HG03039 (cell line): Measurements from ENCODE around the gene VKORC1L1.
"Not testable (repeated sequence)": the region's sequence is repeated elsewhere in the genome, so short reads cannot be mapped to it uniquely, and the experiment has no call there.

Source experiments
- ATAC-seq: cut with Tn5 transposase; IDR thresholded peaks from one replicate; pipeline ENCODE4 v1.9.1; 2021; ENCODE audit warnings: mild to moderate bottlenecking, moderate library complexity; ENCODE audit not compliant: unreplicated experiment

VKORC1L1 gene

DNA sequence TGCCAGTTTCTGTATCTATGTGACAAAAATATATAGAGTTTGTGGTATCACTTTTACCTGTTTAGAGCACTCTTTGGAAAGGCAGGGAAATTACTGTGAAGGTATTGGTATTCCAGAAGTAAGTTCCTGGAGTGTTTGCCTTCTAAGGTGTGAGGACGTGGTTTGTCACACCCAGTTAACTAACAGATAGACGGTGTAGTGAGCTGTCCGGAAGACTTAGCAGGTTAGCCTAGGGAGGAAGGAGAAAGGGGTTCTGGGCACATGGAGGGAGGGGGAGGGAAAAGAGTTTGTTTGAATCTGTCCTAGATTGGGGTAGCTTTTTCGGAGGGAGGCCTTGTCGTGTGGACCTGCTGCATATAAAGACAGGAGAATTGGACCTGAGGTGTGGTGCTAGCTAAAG lies 7.4 kb downstream of the VKORC1L1 start:
- ATAC-seq: not testable (repeated sequence)

DNA sequence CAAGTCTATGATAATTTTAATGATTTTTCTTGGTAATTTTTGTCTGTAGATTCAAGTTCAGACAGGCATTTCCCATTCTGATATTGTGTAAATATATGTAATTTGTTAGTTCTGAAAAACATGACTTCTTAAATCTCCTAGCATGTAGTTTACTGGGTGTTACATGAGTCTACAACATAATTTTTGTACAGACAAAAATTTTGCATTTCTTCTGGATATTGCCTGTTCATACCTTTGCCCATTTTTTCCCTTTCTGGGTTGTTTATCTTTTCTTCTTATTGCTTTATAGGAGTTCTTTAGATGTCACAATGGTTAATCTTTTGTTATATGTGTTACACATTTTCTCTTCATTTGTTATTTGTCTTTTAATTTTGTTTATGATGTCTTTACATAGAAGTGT lies 12.1 kb downstream of the VKORC1L1 start:
- not testable (repeated sequence) for ATAC-seq

DNA sequence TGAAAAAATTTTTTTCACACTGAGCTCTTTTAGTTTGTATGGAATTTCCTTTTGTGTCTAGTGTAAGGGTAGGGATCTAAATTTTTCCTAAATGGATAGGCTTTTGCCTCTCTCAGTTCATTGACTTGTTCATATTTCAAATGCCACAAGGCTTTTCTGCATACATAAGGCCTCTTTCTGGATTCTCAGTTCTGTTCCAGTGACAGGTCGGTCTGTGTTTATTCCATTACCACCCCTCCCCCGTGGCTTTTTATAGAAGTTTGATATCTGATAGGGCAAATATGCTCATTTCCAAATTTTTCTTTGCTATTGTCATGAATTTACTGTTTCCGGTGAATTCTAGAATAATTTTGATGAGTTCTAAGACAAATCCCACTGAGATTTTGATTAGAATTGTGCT lies 12.7 kb downstream of the VKORC1L1 start:
- not testable (repeated sequence) for ATAC-seq

DNA sequence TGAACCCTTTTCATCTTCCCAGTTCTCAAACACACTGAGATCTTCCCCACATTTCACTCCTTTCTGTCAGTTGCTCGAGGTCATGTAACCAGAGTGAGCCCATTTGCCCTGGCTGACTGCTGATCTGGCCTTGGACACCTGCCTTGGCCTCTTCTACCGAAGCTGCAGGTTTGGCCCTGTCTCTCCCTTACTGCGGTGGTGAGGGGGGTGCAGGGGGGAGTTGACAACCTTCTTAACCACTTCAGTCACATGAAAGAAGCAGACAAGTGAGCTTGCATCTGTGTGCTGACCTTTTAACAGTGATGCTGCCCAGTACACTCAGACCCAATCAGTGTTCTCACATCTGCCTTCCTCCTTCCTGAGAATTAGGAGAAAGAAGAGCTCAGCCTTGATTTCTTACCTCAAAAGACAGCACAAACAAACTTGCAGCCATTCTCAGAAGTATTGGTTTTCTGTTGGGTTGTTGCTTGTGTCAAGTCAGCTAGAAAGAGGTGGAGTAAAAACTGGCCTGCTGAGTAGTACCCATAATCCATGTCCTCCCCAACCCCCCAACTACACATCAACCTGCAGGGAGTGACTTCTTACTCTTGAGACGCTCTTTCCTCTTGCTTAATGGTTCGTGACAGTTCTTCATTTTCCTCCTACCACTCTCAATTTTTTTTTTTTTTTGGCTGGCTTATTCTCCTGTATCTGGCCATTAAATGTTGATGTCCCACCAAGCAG lies 15.7 kb downstream of the VKORC1L1 start:
- ATAC-seq: not testable (repeated sequence)

DNA sequence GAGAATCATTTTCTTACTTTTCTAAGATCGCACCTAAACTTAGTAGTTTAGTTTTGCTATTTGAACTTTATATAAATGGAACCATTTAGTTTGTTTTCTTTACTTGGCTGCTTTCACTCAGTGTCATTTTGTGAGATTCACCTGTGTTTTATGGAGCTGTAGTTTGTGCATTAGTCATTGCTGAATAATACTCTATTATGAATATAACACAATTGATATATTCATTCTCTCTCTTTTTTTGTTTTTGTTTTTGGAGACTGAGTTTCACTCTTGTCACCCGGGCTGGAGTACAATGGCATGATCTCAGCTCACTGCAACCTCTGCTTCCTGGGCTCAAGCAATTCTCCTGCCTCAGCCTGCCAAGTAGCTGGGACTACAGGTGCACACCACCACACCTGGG lies 16.8 kb downstream of the VKORC1L1 start:
- ATAC-seq: not testable (repeated sequence)

DNA sequence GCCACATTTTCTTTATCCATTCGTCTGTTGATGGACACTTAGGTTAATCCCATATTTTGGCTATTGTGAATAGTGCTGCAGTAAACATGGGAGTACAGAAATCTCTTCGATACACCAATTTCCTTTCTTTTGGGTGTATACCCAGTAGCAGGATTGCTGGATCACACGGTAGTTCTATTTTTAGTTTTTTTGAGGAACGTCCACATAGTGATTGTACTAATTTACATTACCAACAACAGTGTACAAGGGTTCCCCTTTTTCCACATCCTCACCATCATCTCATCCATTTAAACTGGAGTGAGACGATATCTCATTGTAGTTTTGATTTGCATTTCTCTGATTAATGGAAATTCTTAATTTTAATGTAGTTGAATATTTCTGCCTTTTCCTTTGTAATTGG lies 19.3 kb downstream of the VKORC1L1 start:
- ATAC-seq: no peak

DNA sequence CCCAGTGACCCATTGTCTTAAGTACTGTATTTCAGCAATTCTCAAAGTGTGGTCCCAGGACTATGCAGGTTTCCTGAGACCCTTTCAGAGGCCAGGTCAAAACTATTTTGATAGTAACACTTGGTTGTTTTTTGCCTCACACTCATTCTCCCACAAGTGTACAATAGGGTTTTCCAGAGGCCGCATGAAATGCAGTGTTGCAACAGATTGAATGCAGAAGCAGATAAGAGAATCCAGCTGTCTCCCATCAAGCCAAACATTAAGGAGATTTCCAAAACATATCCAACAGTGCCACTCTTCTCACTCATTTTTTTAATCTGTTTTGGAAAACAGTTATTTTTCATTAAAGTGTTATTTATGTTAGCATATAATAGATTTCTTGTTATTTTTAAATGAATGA lies 20.0 kb downstream of the VKORC1L1 start:
- ATAC-seq: no peak

DNA sequence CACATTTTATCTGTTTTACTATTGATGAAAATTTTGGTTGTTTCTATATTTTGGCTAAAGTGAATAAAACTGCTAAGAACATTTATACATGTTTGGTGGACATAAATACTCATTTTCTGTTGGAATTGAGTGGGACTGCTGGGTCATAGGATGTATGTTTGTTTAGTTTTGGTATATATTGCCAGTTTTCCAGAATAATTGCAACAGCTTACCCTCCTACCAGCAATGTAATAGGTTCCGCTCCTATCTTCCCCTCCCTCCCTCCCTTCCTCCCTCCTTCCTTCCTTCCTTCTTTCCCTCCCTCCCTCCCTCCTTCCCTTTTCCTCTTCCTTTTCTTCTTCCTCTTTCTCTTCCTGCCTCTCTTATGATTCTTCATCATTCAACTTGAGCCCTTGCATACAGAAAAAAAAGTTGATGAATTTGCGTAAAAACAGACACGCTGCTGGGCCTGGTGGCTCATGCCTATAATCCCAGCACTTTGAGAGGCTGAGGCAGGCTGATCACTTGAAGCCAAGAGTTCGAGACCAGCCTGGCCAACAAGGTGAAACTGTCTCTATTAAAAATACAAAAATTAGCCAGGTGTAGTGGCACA lies 23.5 kb downstream of the VKORC1L1 start:
- ATAC-seq: no peak

DNA sequence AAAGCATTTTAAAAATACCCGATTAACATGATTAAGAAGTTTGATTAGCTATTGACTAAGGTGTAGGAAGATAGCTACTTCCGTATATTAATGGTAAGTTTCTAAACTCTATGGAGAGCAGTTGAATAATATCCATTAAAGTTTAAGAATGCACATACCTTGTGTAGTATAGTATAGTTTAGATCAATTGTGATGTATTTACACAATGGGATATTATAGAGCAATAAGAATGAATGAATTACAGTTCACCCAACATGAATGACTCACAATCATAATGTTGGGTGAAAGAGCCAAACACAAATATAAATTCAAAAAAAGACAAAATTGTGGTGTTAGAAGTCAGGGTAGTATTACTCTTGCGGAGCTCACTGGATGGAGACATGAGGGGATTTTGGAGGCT lies 24.4 kb downstream of the VKORC1L1 start:
- ATAC-seq: not testable (repeated sequence)

DNA sequence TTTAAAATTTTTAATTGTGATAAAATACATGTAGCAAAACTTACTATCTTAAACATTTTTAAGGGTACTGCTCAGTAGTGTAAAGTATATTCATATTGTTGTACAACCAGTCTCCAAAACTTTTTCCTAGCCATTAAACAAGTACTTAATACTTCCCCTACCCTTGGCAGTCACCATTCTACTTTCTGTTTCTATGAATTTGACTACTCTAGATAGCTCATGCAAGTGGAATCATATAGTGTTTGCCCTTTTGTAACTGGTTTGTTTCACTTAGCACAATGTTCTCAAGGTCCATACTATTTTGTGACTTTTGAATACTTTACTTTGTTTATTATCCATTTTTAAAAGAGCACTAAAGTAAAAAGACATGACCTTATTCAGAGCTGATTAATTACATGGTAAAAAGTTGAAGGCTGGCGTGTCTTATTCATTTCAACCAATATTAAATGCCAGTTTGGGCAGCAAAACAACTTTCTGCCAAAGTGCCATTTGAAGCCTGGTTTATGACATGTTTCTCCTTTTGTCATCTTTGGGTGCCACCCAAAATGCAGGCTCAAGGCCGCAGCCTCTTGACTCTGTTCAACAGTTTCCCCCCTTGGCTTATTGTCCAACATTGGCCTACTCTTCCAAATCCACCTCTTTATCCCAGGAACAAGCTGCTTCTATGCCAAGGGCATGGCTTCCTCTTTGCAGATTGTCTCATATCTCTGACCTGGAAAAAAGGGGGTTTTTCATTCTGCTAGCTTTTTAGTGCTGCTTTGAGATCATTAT lies 26.0 kb downstream of the VKORC1L1 start:
- not testable (repeated sequence) for ATAC-seq

DNA sequence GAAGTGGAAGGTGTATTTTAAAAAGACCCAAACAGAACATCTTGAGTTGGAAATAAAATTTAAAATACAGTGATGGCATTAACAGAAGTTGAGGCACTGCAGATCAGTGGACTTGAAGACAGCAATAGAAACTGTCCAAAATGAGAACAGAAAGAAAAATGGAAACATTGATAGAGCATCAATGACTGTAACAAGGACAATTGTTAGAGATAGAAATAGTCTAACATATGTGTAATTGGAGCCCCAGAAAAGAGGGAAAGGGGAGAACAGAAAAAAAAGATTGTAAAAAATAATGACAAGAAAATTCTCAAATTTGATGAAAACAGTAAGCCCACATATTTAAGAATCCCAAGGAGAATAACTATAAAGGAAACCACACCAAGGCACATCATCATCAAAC lies 29.4 kb downstream of the VKORC1L1 start:
- no peak for ATAC-seq

DNA sequence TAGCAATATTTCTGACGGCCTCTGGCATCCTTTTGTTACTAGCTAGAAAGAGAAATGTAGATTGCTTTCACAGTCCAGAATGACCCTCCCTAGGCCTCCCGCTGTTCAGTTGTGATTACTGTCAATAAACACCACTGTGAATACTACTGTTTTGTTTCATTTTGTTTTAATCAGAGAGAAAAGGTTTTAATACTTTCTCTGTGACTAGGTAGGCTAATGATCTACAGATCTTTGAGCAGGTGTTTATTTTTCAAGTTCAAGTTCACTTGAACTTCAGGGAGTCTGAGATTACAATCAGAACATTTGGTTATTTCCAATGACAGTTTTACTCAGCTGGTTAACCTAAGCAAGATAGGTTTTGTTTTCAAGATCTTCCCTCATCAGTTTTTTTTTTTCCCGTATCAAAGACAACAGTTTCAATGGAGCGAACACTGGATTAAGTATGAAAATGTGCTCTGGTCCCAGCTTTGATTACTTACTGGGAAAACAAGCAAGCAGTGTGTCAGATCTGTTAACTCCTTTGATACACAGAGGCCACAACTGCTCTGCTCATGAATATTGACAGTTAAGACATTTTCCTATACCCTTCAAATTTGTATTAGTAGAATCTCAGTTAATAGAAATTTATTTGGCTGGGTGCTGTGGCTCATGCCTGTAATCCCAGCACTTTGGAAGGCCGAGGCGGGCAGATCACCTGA lies 34.8 kb downstream of the VKORC1L1 start:
- no peak for ATAC-seq

DNA sequence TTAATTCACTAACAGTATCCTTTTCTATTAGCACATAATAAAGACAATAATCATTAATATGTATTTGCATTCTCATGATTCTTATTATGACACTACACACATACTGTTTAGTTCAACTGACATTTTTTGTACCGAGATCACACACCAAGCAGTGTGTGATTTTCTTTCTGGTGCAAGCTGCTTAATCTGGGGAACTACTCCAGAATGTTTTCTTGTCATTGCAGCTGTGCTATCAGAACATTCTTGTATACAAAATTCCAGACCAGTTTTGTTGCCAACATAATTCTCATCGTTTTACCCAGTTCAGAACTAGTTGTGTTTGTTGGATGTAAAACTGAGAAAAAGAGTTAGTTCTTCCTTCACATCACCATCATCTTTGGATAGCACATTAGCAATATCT lies 37.4 kb downstream of the VKORC1L1 start:
- no peak for ATAC-seq

DNA sequence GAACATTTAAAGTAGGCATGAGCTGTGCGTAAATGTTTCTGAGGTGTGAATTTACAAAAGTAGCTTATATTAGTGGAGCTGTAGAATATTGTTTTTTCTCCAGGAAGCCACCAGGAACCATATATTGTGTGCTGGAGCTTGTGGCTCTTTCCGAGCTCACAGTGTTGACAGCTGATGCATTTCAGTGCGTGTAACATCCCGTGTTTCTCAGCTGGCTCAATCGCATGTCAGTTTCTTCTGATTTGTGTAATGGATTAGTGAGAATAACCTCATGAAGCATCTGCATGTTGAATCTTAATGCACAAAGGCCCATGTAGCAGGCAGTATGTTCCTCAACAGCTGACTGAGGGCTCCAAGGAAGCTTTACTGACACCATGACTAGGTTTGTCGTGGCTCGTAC lies 39.4 kb downstream of the VKORC1L1 start:
- no peak for ATAC-seq

DNA sequence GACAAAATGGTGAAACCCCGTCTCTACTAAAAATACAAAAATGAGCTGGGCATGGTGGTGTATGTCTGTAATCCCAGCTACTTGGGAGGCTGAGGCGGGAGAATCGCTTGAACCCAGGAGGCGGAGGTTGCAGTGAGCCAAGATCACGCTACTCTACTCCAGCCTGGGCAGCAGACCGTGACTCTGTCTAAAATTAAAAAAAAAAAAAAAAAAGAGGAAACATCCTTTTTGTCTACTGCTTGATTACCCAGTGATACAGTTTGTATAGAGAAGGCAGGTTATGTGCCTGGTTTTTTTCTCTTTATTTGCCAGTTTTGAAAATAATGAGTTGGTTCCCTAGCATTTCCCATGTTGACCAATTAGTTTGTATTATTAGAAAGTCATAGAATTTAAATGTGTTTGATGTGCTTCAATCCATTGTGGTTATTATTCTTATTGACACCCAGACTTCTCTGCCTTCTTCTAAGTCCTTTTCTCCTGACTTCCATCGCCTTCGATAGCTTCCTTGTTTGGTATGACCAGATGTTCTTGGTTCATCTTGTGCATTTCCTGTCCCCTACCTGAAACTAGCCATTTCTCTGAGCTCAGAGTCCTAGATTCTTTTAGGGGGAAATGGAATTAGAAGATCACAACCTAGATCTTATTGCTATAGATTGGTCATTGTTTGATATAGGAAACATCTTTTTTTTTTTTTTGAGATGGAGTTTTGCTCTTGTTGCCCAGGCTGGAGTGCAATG lies 43.2 kb downstream of the VKORC1L1 start:
- ATAC-seq: no peak

DNA sequence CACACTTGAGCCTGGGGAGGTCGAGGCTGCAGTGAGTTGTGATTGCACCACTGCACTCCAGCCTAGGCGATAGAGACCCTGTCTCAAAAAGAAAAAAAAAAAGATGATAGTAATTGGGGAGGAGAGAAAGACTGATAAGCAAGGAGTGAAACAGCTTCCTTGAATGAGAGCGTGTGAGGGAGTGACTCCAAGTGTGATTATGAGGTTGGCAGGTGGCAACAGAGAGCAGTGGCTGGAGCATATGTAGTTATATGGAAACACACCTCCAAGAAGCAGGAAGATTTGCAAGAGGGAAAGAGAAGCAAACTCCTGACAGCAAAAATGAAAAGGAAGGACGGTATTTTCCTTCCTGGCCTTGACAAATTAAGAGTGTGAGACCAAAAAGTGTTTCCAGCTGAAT lies 50.4 kb downstream of the VKORC1L1 start:
- no peak for ATAC-seq

DNA sequence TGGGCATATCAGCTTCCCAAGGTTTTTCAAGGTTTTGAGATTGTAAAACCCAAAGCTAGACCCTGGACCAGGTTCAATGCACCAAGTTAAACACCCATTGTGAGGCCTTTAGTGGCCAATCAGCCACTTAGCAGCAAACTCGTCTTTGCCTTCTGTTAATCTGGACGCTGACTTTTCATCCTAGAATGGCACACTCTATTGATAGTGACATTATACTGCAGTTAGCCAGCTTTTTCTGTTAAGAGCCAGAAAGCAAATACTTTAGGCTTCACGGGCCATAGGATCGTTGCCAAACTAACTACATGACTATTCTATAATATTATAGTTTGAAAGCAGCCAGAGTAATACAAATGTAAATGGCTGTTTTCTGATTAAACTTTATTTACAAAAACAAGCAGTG lies 51.3 kb downstream of the VKORC1L1 start:
- no peak for ATAC-seq

DNA sequence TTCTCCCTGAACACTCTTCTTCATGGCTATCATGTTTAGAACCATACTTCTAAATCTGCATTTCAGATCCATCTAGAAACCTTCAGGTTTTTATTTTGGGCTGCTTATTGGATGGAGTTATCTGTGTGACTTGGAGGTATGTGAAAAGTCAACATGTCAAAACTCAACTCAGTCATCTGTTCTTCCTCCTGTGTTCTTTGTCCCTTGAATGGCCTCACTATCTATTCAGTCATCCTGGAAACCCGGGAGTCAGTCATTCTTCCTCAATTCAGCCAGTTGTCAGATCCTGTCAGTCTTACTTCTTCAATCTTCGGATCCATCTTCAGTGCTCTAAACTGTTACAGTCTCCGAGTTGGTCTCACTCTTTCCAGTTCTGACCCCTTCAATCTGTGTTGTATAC lies 52.2 kb downstream of the VKORC1L1 start:
- ATAC-seq: no peak

DNA sequence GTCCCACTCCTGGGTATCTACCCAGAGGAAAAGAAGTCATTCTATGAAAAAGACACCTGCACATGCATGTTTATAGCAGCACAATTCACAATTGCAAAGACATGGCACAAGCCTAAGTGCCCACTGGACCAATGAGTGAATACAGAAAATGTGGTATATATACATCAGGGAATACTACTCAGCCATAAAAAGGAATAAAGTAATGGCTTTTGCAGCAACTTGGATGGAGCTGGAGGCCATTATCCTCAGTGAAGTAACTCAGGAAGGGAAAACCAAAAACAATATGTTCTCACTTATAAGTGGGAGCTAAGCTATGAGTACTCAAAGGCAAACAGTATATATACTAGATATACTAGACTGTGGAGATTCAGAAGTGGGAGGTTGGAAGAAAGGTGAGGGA lies 53.7 kb downstream of the VKORC1L1 start:
- no peak for ATAC-seq

DNA sequence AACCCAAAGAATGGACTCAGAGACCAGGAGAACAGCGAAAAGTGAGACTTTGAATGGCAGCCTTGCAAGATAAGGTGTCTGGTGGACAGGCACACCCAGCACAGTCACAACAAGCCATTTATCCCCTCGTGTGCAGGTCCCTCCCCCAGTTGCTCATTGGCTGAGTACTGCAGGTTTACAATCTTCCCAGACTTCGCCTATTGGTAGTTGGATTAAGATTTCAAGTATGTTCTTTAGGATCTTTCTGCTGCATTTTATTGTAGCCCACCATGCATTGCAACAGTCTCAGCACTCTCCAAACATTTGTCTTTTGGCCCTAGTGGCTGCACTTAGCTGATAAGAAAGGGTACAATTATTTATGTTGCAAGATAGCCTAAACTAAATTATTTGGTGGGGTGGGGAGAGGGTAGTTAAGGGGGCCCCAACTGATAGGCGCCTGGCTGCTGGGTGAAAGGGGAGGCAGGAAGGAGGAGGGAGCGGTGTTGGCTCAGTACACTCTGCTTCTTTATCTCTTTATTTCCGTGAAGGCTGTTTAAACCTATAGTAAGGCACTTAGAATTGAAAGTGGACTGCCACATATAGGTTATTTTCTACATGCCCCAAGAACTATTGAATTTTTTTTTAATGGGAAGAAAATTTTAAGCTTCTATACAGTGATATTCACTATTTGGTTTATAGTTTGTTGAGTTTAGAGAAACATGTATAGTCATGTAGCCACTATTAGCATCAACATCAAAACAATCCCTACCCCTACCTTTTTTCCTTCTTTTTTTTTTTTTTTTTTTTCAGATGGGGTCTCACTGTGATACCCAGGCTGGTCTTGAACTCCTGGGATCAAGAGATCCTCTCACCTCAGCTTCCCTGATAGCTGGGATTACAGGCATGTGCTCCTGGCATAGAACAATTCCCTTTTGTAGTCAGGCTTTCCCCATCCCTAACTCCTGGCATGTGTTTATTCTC lies 54.9 kb downstream of the VKORC1L1 start:
- ATAC-seq: no peak
